A673 (cell line): ENCODE data around the gene AGAP1.

Source experiments
- EZH2 ChIP-seq: fragments of 200-600 bp; sonication (generic); IDR thresholded peaks from 2 replicates; pipeline ENCODE4 v1.6.1; 2017; ENCODE audit warnings: borderline replicate concordance, low read depth, mild to moderate bottlenecking, mixed read lengths, antibody characterized with exemption, low read length; ENCODE audit not compliant: poor library complexity, severe bottlenecking
- TF ChIP-seq, protein P1 (sequence below): fragments of 300-800, 200-600 bp; sonication (generic); conservative IDR thresholded peaks from 2 replicates; pipeline ENCODE4 v1.5.1; 2017; ENCODE audit warnings: low read depth, mild to moderate bottlenecking, antibody characterized with exemption, low read length, moderate library complexity, mixed read lengths

GRCh38 chr2:236157815-236158498 lies 664.1 kb downstream of the AGAP1 start:
- TF ChIP-seq, protein P1, sequence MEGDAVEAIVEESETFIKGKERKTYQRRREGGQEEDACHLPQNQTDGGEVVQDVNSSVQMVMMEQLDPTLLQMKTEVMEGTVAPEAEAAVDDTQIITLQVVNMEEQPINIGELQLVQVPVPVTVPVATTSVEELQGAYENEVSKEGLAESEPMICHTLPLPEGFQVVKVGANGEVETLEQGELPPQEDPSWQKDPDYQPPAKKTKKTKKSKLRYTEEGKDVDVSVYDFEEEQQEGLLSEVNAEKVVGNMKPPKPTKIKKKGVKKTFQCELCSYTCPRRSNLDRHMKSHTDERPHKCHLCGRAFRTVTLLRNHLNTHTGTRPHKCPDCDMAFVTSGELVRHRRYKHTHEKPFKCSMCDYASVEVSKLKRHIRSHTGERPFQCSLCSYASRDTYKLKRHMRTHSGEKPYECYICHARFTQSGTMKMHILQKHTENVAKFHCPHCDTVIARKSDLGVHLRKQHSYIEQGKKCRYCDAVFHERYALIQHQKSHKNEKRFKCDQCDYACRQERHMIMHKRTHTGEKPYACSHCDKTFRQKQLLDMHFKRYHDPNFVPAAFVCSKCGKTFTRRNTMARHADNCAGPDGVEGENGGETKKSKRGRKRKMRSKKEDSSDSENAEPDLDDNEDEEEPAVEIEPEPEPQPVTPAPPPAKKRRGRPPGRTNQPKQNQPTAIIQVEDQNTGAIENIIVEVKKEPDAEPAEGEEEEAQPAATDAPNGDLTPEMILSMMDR, result no peak
- no peak for TF ChIP-seq EZH2
